Ishikawa (cell line): ENCODE measurements around the gene PIM2.

Experiments used
- CEBPB ChIP-seq: IDR thresholded peaks from 2 replicates; pipeline ENCODE4 v1.6.1; 2012
- EP300 ChIP-seq: IDR thresholded peaks from 2 replicates; pipeline ENCODE4 v1.6.1; 2012; ENCODE audit warnings: borderline replicate concordance
- FOXM1 ChIP-seq: IDR thresholded peaks from 2 replicates; pipeline ENCODE4 v1.6.1; 2012; ENCODE audit warnings: low read depth, borderline replicate concordance
- NFIC ChIP-seq: IDR thresholded peaks from 2 replicates; pipeline ENCODE4 v1.6.1; 2012
- RAD21 ChIP-seq: IDR thresholded peaks from 2 replicates; pipeline ENCODE4 v1.6.1; 2012; ENCODE audit warnings: low read depth
- TEAD4 ChIP-seq: IDR thresholded peaks from 2 replicates; pipeline ENCODE4 v1.6.1; 2012
- ZBTB7A ChIP-seq: IDR thresholded peaks from 2 replicates; pipeline ENCODE4 v1.6.1; 2012; ENCODE audit warnings: low read depth
- TF ChIP-seq, protein P1 (sequence below): IDR thresholded peaks from 2 replicates; pipeline ENCODE4 v1.6.1; 2012; ENCODE audit warnings: low read depth, mild to moderate bottlenecking
- TF ChIP-seq, protein P2 (sequence below): IDR thresholded peaks from 2 replicates; pipeline ENCODE4 v1.6.1; 2012

DNA sequence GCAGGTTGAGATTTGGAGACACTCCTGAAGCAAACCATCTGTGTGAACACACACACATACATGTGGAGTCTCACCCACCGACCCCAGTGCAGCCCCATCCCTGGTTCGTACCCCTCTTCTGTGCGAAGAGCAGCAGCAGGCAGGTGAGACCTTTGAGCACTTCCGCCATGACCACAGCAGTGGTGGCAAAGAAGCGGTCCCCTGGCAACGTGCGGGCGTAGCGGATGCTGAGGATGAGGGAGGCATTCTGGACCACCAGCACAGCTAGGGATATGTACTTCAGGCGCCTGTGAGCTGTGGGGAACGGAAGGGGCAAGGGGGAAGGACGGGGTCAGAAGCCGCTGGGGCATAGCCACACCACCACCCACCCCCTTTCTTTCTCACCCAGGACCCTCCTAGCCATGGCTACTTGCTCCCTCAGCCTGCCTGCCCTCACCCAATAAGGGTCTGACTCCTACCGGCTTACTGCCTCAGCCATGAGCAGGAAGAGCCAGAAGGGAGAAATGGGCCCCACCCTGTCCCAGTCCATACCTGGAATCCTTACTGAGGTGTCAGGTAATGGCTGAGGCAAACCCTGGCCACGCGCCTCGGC is 9.0 kb downstream of the PIM2 start:
- no peak for TF ChIP-seq FOXM1
- no peak for TF ChIP-seq EP300
- TF ChIP-seq, protein P1, sequence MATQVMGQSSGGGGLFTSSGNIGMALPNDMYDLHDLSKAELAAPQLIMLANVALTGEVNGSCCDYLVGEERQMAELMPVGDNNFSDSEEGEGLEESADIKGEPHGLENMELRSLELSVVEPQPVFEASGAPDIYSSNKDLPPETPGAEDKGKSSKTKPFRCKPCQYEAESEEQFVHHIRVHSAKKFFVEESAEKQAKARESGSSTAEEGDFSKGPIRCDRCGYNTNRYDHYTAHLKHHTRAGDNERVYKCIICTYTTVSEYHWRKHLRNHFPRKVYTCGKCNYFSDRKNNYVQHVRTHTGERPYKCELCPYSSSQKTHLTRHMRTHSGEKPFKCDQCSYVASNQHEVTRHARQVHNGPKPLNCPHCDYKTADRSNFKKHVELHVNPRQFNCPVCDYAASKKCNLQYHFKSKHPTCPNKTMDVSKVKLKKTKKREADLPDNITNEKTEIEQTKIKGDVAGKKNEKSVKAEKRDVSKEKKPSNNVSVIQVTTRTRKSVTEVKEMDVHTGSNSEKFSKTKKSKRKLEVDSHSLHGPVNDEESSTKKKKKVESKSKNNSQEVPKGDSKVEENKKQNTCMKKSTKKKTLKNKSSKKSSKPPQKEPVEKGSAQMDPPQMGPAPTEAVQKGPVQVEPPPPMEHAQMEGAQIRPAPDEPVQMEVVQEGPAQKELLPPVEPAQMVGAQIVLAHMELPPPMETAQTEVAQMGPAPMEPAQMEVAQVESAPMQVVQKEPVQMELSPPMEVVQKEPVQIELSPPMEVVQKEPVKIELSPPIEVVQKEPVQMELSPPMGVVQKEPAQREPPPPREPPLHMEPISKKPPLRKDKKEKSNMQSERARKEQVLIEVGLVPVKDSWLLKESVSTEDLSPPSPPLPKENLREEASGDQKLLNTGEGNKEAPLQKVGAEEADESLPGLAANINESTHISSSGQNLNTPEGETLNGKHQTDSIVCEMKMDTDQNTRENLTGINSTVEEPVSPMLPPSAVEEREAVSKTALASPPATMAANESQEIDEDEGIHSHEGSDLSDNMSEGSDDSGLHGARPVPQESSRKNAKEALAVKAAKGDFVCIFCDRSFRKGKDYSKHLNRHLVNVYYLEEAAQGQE, result no peak
- TF ChIP-seq CEBPB, result no peak
- TF ChIP-seq, protein P2, sequence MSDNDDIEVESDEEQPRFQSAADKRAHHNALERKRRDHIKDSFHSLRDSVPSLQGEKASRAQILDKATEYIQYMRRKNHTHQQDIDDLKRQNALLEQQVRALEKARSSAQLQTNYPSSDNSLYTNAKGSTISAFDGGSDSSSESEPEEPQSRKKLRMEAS, result no peak
- no peak for TF ChIP-seq RAD21
- TF ChIP-seq TEAD4, result no peak
- TF ChIP-seq ZBTB7A, result no peak
- no peak for TF ChIP-seq NFIC
